HepG2 (cell line): ENCODE data around the gene SLIRP. TPM values are rescaled to one million over a fixed set of nuclear protein-coding genes. Genes with fewer than 3 reads are reported as not detected.
A peak's percentile ranks its signal among the peaks of the same experiment; 100 is the strongest.

ENCODE experiments used
- BCL3 ChIP-seq: sonication (generic); formaldehyde crosslinking; IDR thresholded peaks from 2 replicates; pipeline ENCODE4 v1.5.1; 2020; ENCODE audit warnings: mild to moderate bottlenecking, missing genetic modification reagents, moderate library complexity
- ELF1 ChIP-seq: sonication (generic); formaldehyde crosslinking; IDR thresholded peaks from 2 replicates; pipeline ENCODE4 v1.4.0; 2020; ENCODE audit warnings: missing genetic modification reagents
- FOXO1 ChIP-seq: sonication (generic); formaldehyde crosslinking; IDR thresholded peaks from 2 replicates; pipeline ENCODE4 v1.4.0; 2020; ENCODE audit warnings: missing genetic modification reagents
- HOXA7 ChIP-seq: sonication (generic); formaldehyde crosslinking; IDR thresholded peaks from 2 replicates; pipeline ENCODE4 v1.8.1; 2022; ENCODE audit warnings: mild to moderate bottlenecking, missing genetic modification reagents, moderate library complexity
- IKZF5 ChIP-seq: IDR thresholded peaks from 2 replicates; pipeline ENCODE4 v1.6.1; 2018; ENCODE audit warnings: missing genetic modification reagents, mild to moderate bottlenecking, missing compliant biosample characterization
- JUNB ChIP-seq: sonication (generic); formaldehyde crosslinking; IDR thresholded peaks from 2 replicates; pipeline ENCODE4 v1.8.0; 2022; ENCODE audit warnings: missing genetic modification reagents, mild to moderate bottlenecking, borderline replicate concordance
- MAF1 ChIP-seq: sonication (generic); formaldehyde crosslinking; IDR thresholded peaks from 2 replicates; pipeline ENCODE4 v1.5.0; 2020; ENCODE audit warnings: missing genetic modification reagents, borderline replicate concordance
- MIER2 ChIP-seq: IDR thresholded peaks from 2 replicates; pipeline ENCODE4 v1.6.1; 2016; ENCODE audit warnings: missing biosample characterization, missing genetic modification reagents
- MXD4 ChIP-seq: IDR thresholded peaks from 2 replicates; pipeline ENCODE4 v1.6.1; 2016; ENCODE audit warnings: mild to moderate bottlenecking, missing biosample characterization, missing genetic modification reagents
- NCOA2 ChIP-seq: sonication (generic); formaldehyde crosslinking; IDR thresholded peaks from 2 replicates; pipeline ENCODE4 v1.8.0; 2022; ENCODE audit warnings: inconsistent platforms
- PHF20 ChIP-seq: sonication (generic); formaldehyde crosslinking; IDR thresholded peaks from 2 replicates; pipeline ENCODE4 v1.5.0; 2020; ENCODE audit warnings: mild to moderate bottlenecking, missing genetic modification reagents
- POGZ ChIP-seq: sonication (generic); formaldehyde crosslinking; IDR thresholded peaks from 2 replicates; pipeline ENCODE4 v1.4.0; 2020; ENCODE audit warnings: mild to moderate bottlenecking, missing genetic modification reagents
- PPARG ChIP-seq: conservative IDR thresholded peaks from 2 replicates; pipeline ENCODE4 v1.6.1; 2016; ENCODE audit warnings: missing biosample characterization, missing genetic modification reagents
- SMAD1 ChIP-seq: sonication (generic); formaldehyde crosslinking; IDR thresholded peaks from 2 replicates; pipeline ENCODE4 v1.4.0; 2020; ENCODE audit warnings: missing genetic modification reagents, low read depth, mild to moderate bottlenecking, borderline replicate concordance
- TAF1 ChIP-seq: sonication (generic); formaldehyde crosslinking; IDR thresholded peaks from 2 replicates; pipeline ENCODE4 v1.4.0; 2020; ENCODE audit warnings: missing genetic modification reagents
- TFE3 ChIP-seq: IDR thresholded peaks from 2 replicates; pipeline ENCODE4 v1.6.1; 2016
- YEATS4 ChIP-seq: sonication (generic); formaldehyde crosslinking; IDR thresholded peaks from 2 replicates; pipeline ENCODE4 v1.4.0; 2020; ENCODE audit warnings: missing genetic modification reagents, borderline replicate concordance
- ZNF224 ChIP-seq: sonication (generic); formaldehyde crosslinking; IDR thresholded peaks from 2 replicates; pipeline ENCODE4 v1.5.0; 2020; ENCODE audit warnings: mild to moderate bottlenecking, missing genetic modification reagents
- ZNF225 ChIP-seq: sonication (generic); formaldehyde crosslinking; IDR thresholded peaks from 2 replicates; pipeline ENCODE4 v1.4.0; 2020; ENCODE audit warnings: mild to moderate bottlenecking, missing genetic modification reagents
- ZNF350 ChIP-seq: sonication (generic); formaldehyde crosslinking; IDR thresholded peaks from 2 replicates; pipeline ENCODE4 v1.4.0; 2020; ENCODE audit warnings: mild to moderate bottlenecking, low read depth, missing genetic modification reagents, borderline replicate concordance
- ZNF362 ChIP-seq: sonication (generic); formaldehyde crosslinking; IDR thresholded peaks from 2 replicates; pipeline ENCODE4 v1.4.0; 2020; ENCODE audit warnings: missing genetic modification reagents, mild to moderate bottlenecking, borderline replicate concordance
- ZNF501 ChIP-seq: sonication (generic); formaldehyde crosslinking; IDR thresholded peaks from 2 replicates; pipeline ENCODE4 v1.5.1; 2020; ENCODE audit warnings: mild to moderate bottlenecking, moderate library complexity, missing genetic modification reagents
- ZNF558 ChIP-seq: sonication (generic); formaldehyde crosslinking; IDR thresholded peaks from 2 replicates; pipeline ENCODE4 v1.9.0; 2022; ENCODE audit warnings: mild to moderate bottlenecking, missing genetic modification reagents, borderline replicate concordance
- ZNF598 ChIP-seq: sonication (generic); formaldehyde crosslinking; IDR thresholded peaks from 2 replicates; pipeline ENCODE4 v1.5.1; 2020; ENCODE audit warnings: mild to moderate bottlenecking, missing genetic modification reagents, borderline replicate concordance
- ZNF724P ChIP-seq: sonication (generic); formaldehyde crosslinking; IDR thresholded peaks from 2 replicates; pipeline ENCODE4 v1.8.0; 2022; ENCODE audit warnings: missing genetic modification reagents, borderline replicate concordance
- polyA plus RNA-seq, 8 experiments: library from polyadenylated mRNA; depleted of rRNA in 3 of 8; stranded (reverse) in 7 of 8; unstranded in 1 of 8; fragments of >200 nt; fragmentation: Illumina TruSeq in 4 of 8; extraction: Trizol in 4 of 8; gene quantifications; 2 replicates each; pipeline versions ENCODE4 v1.2.1 to v1.2.3, GENCODE V29; 2011 to 2016; ENCODE audit warnings: low read depth in 4 of 8, missing spikeins in 1 of 8, mixed read lengths in 1 of 8; ENCODE audit not compliant: insufficient read depth in 1 of 8
- total RNA-seq, 5 experiments: library from RNA; depleted of rRNA; stranded (reverse); fragments of >200 nt; fragmentation: Illumina TruSeq; extraction: Trizol; gene quantifications; 2 replicates each; pipeline ENCODE4 v1.2.3, GENCODE V29; 2016; ENCODE audit warnings: low read depth in 1 of 5

SLIRP gene
- total and polyA plus RNA-seq, 2 of the 13 experiments (the other 11 are each of a cell fraction or from before 2014, with no cell fraction given): 281 to 548 TPM

GRCh38 chr14:77760381-77761204, 52.7 kb downstream of the SLIRP start, which contains the start of gene SNW1 (continued):
- TF ChIP-seq ZNF362 (CRISPR knock-in tag) (no peak), POGZ (CRISPR knock-in tag) (peak; percentile 56; the same call in 1 of the 2 replicates), ZNF558 (CRISPR knock-in tag) (0 out of 2 replicates have a peak, but pooled peaks have one; percentile 39), JUNB (CRISPR knock-in tag) (no peak), YEATS4 (CRISPR knock-in tag) (peak; percentile 68; the same call in 1 of the 2 replicates), TAF1 (CRISPR knock-in tag) (peak; percentile 87), FOXO1 (CRISPR knock-in tag) (0 out of 2 replicates have a peak, but pooled peaks have one; percentile 16), IKZF5 (CRISPR knock-in tag) (peak; percentile 37; the same call in 1 of the 2 replicates), ZNF225 (CRISPR knock-in tag) (peak; percentile 92), BCL3 (CRISPR knock-in tag) (peak; percentile 57; the same call in 1 of the 2 replicates), SMAD1 (CRISPR knock-in tag) (peak; percentile 84; the same call in 1 of the 2 replicates), HOXA7 (CRISPR knock-in tag) (no peak), TFE3 (CRISPR knock-in tag) (no peak), ZNF724P (CRISPR knock-in tag) (no peak), ELF1 (CRISPR knock-in tag) (peak; percentile 84), ZNF350 (CRISPR knock-in tag) (peak; percentile 81), PPARG (CRISPR knock-in tag) (0 out of 2 replicates have a peak, but pooled peaks have one; percentile 41), NCOA2 (peak; percentile 36; the same call in 1 of the 2 replicates), ZNF501 (CRISPR knock-in tag) (peak; percentile 88), MIER2 (peak; percentile 16; the same call in 1 of the 2 replicates), MAF1 (CRISPR knock-in tag) (no peak), ZNF598 (CRISPR knock-in tag) (peak; percentile 82; the same call in 1 of the 2 replicates), PHF20 (CRISPR knock-in tag) (peak; percentile 76), MXD4 (peak; percentile 48; the same call in 1 of the 2 replicates), ZNF224 (CRISPR knock-in tag) (no peak)
